SK-N-SH (cell line): ENCODE data around the gene PCOLCE2. TPM values are rescaled to one million over a fixed set of nuclear protein-coding genes. Genes with fewer than 3 reads are reported as not detected.

Source experiments
- CTCF ChIA-PET: fragments of 300-600, 350-600 bp; formaldehyde crosslinking; extraction: SDS; loops from one replicate; lab custom pipeline; 2021; lab: Yijun Ruan, JAX
- POLR2A ChIA-PET: fragments of 350-600 bp; sonication (Branson Sonifier 250); formaldehyde crosslinking; extraction: SDS; loops from one replicate; lab custom pipeline; 2020; ENCODE audit warnings: antibody characterized with exemption, inconsistent platforms; lab: Yijun Ruan, JAX
- DNase-seq: peaks from one replicate; pipeline ENCODE4 v3.0.0; 2012
- H2AFZ ChIP-seq: fragments of 200-600 bp; sonication (generic); 2 replicates; pipeline ENCODE4 v1.8.1; 2016; ENCODE audit warnings: antibody characterized with exemption, mild to moderate bottlenecking, low read depth
- H3F3A ChIP-seq: fragments of 200-600 bp; sonication (generic); replicated peaks from 2 replicates; pipeline ENCODE3; 2016; ENCODE audit warnings: antibody characterized with exemption, mild to moderate bottlenecking; ENCODE audit not compliant: insufficient read depth
- H3K27ac ChIP-seq, 2 experiments: fragments of 200-500 bp in 1 of 2; fragments of 200-600 bp in 1 of 2; sonication (Bioruptor generic) in 1 of 2; sonication (generic), shearing (Covaris generic) in 1 of 2; 2 replicates each; pipeline versions ENCODE4 v1.5.1 to v1.6.1; 2014 to 2016; ENCODE audit warnings: low read depth in 2 of 2, inconsistent platforms in 1 of 2, low read length in 1 of 2, mild to moderate bottlenecking in 1 of 2, mixed read lengths in 1 of 2
- H3K27me3 ChIP-seq: fragments of 200-600 bp; sonication (generic), shearing (Covaris generic); 2 replicates; pipeline ENCODE4 v1.6.1; 2016; ENCODE audit warnings: mixed run types; ENCODE audit not compliant: insufficient read depth
- H3K36me3 ChIP-seq, 2 experiments: fragments of 200-500 bp in 1 of 2; fragments of 200-600 bp in 1 of 2; sonication (Bioruptor generic) in 1 of 2; sonication (generic) in 1 of 2; replicated peaks in 1 of 2; 2 replicates each; pipeline versions ENCODE3 to v1.5.1; 2014 to 2016; ENCODE audit warnings: low read length in 1 of 2, mild to moderate bottlenecking in 1 of 2; ENCODE audit not compliant: insufficient read depth in 2 of 2, control insufficient read depth in 1 of 2
- H3K4me1 ChIP-seq, 2 experiments: fragments of 200-500 bp in 1 of 2; fragments of 200-600 bp in 1 of 2; sonication (Bioruptor generic) in 1 of 2; sonication (generic), shearing (Covaris generic) in 1 of 2; 2 replicates each; pipeline versions ENCODE4 v1.5.1 to v1.6.1; 2014 to 2016; ENCODE audit warnings: low read depth in 1 of 2, low read length in 1 of 2, mixed run types in 1 of 2; ENCODE audit not compliant: insufficient read depth in 2 of 2, control insufficient read depth in 1 of 2
- H3K4me2 ChIP-seq: fragments of 200-600 bp; sonication (generic), shearing (Covaris generic); 2 replicates; pipeline ENCODE4 v1.6.1; 2017; ENCODE audit warnings: mixed run types
- H3K4me3 ChIP-seq, 2 experiments: fragments of 200-500 bp in 1 of 2; fragments of 200-600 bp in 1 of 2; sonication (Bioruptor generic) in 1 of 2; sonication (generic), shearing (Covaris generic) in 1 of 2; 2 replicates each; pipeline versions ENCODE4 v1.5.1 to v1.8.1; 2014 to 2016; ENCODE audit warnings: low read depth in 2 of 2, inconsistent platforms in 1 of 2, low read length in 1 of 2, mild to moderate bottlenecking in 1 of 2, mixed read lengths in 1 of 2, moderate library complexity in 1 of 2
- H3K79me2 ChIP-seq: fragments of 200-600 bp; sonication (generic); 2 replicates; pipeline ENCODE4 v1.8.1; 2017; ENCODE audit warnings: mild to moderate bottlenecking; ENCODE audit not compliant: insufficient read depth
- H3K9ac ChIP-seq: fragments of 200-600 bp; sonication (generic); 2 replicates; pipeline ENCODE4 v1.6.1; 2017; ENCODE audit warnings: mixed run types
- H3K9me2 ChIP-seq: fragments of 200-600 bp; sonication (generic); 2 replicates; pipeline ENCODE4 v1.6.1; 2017; ENCODE audit warnings: mixed run types
- H3K9me3 ChIP-seq: fragments of 200-600 bp; sonication (generic); 2 replicates; pipeline ENCODE4 v1.6.1; 2017; ENCODE audit warnings: mixed run types, mild to moderate bottlenecking, moderate library complexity
- H4K20me1 ChIP-seq: fragments of 200-600 bp; sonication (generic); 2 replicates; pipeline ENCODE4 v1.6.1; 2017; ENCODE audit warnings: mild to moderate bottlenecking, mixed run types; ENCODE audit not compliant: insufficient read depth
- FOSL2 ChIP-seq: IDR thresholded peaks from 2 replicates; pipeline ENCODE4 v1.4.0; 2012; ENCODE audit warnings: low read depth, mild to moderate bottlenecking, moderate library complexity, borderline replicate concordance
- FOXM1 ChIP-seq: IDR thresholded peaks from 2 replicates; pipeline ENCODE4 v1.4.0; 2012; ENCODE audit warnings: low read depth, mild to moderate bottlenecking
- GABPA ChIP-seq: IDR thresholded peaks from 2 replicates; pipeline ENCODE4 v1.4.0; 2012; ENCODE audit warnings: low read depth, mild to moderate bottlenecking
- GATA2 ChIP-seq: sonication (generic); formaldehyde crosslinking; IDR thresholded peaks from 2 replicates; pipeline ENCODE4 v1.5.0; 2020; ENCODE audit warnings: mild to moderate bottlenecking, missing genetic modification reagents
- NRF1 ChIP-seq: IDR thresholded peaks from 2 replicates; pipeline ENCODE4 v1.6.1; 2012; ENCODE audit warnings: low read depth, mild to moderate bottlenecking, low read length
- POLR2AphosphoS5 ChIP-seq: IDR thresholded peaks from 2 replicates; pipeline ENCODE4 v1.6.1; 2012; ENCODE audit warnings: low read depth, low read length
- RCOR1 ChIP-seq: fragments of 150-350 bp; IDR thresholded peaks from 2 replicates; pipeline ENCODE4 v1.6.1; 2017; ENCODE audit warnings: antibody characterized with exemption, low read length
- RFX5 ChIP-seq: IDR thresholded peaks from 2 replicates; pipeline ENCODE4 v1.6.1; 2012; ENCODE audit warnings: mild to moderate bottlenecking, improper control_type of control experiment, low read length
- RXRA ChIP-seq: IDR thresholded peaks from 2 replicates; pipeline ENCODE4 v1.4.0; 2012; ENCODE audit warnings: low read depth, mild to moderate bottlenecking, borderline replicate concordance
- SIN3A ChIP-seq: IDR thresholded peaks from 2 replicates; pipeline ENCODE4 v1.6.1; 2012; ENCODE audit warnings: low read depth, mild to moderate bottlenecking, low read length, moderate library complexity, borderline replicate concordance
- SMC3 ChIP-seq: IDR thresholded peaks from 2 replicates; pipeline ENCODE4 v1.6.1; 2012; ENCODE audit warnings: low read depth, low read length, improper control_type of control experiment
- WGBS: methylation state at CpG from one replicate; pipeline ENCODE4 v1.1.6; 2017; ENCODE audit warnings: low lambda C conversion rate; 5-methylcytosine and 5-hydroxymethylcytosine counted together
- polyA plus RNA-seq, 3 experiments: library from polyadenylated mRNA; depleted of rRNA; stranded (reverse); fragments of >200 nt; gene quantifications; 2 replicates each; pipeline ENCODE4 v1.2.3, GENCODE V29; 2012
- TF ChIP-seq, protein P1 (sequence below): fragments of 150-350 bp; IDR thresholded peaks from 2 replicates; pipeline ENCODE4 v1.6.1; 2017; ENCODE audit warnings: antibody characterized with exemption, low read length, low read depth, borderline replicate concordance
- TF ChIP-seq, protein P2 (sequence below): IDR thresholded peaks from 2 replicates; pipeline ENCODE4; 2012
- TF ChIP-seq, protein P3 (sequence below): fragments of 150-350 bp; IDR thresholded peaks from 2 replicates; pipeline ENCODE4 v1.6.1; 2016; ENCODE audit warnings: mild to moderate bottlenecking, low read depth, low read length
- TF ChIP-seq, protein P4 (sequence below): fragments of 200-600 bp; sonication (generic); IDR thresholded peaks from 2 replicates; pipeline ENCODE4 v1.6.1; 2017; ENCODE audit warnings: antibody characterized with exemption, mild to moderate bottlenecking, moderate library complexity
- TF ChIP-seq, protein P5 (sequence below): IDR thresholded peaks from 2 replicates; pipeline ENCODE4 v1.4.0; 2012; ENCODE audit warnings: low read depth, borderline replicate concordance

Gene PCOLCE2
- polyA plus RNA-seq, 1 of the 3 experiments (the other 2 are of a cell fraction): 22.2 TPM

DNA sequence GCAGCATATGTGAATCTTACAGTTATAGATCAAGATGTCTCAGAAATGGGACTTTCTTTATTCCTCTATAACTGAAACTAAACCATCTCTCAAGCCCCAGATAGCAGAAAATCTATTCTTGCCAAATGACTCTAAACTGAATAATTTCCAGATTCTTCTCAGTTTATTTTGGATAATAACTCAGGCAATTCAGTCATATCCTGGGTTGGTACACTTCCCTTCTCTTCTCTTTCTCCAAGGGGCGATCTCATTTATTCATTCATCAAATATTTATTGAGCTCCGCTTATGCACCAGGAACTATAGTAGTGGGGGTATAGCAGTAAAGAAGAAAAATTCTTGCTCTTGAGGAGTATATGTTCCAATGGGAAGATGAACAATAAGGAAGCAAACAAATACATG, 13.5 kb upstream of the PCOLCE2 start:
- POLR2A ChIA-PET: no interaction called here
- H3K27ac ChIP-seq: peak overlapping the region in 1 of 2 experiments; percentile 58; a peak in 2 of 4 replicates
- H3K4me1 ChIP-seq: peaks cover 0 to 6% of the 10 kb centered on the region in 2 experiments; a peak in 1 of 4 replicates
- H3F3A ChIP-seq: peaks cover 9% of the 10 kb centered on the region
- H3K79me2 ChIP-seq: no peaks in the 10 kb centered on the region
- no peaks in the 10 kb centered on the region for H3K9me3 ChIP-seq
- no peaks in the 10 kb centered on the region for H3K9me2 ChIP-seq
- H3K4me3 ChIP-seq: no peak overlapping the region
- H3K27me3 ChIP-seq: no peaks in the 10 kb centered on the region
- CTCF ChIA-PET: no interaction called here
- TF ChIP-seq RCOR1 (no peak), GATA2 (CRISPR knock-in tag) (no peak), RXRA (no peak), GABPA (no peak), RFX5 (no peak), FOSL2 (no peak), FOXM1 (no peak), SMC3 (no peak), POLR2AphosphoS5 (no peak), NRF1 (no peak), SIN3A (no peak)
- TF ChIP-seq, protein P1, sequence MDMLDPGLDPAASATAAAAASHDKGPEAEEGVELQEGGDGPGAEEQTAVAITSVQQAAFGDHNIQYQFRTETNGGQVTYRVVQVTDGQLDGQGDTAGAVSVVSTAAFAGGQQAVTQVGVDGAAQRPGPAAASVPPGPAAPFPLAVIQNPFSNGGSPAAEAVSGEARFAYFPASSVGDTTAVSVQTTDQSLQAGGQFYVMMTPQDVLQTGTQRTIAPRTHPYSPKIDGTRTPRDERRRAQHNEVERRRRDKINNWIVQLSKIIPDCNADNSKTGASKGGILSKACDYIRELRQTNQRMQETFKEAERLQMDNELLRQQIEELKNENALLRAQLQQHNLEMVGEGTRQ: no peak
- TF ChIP-seq, protein P2, sequence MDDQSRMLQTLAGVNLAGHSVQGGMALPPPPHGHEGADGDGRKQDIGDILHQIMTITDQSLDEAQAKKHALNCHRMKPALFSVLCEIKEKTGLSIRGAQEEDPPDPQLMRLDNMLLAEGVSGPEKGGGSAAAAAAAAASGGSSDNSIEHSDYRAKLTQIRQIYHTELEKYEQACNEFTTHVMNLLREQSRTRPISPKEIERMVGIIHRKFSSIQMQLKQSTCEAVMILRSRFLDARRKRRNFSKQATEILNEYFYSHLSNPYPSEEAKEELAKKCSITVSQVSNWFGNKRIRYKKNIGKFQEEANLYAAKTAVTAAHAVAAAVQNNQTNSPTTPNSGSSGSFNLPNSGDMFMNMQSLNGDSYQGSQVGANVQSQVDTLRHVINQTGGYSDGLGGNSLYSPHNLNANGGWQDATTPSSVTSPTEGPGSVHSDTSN: no peak
- TF ChIP-seq, protein P3, sequence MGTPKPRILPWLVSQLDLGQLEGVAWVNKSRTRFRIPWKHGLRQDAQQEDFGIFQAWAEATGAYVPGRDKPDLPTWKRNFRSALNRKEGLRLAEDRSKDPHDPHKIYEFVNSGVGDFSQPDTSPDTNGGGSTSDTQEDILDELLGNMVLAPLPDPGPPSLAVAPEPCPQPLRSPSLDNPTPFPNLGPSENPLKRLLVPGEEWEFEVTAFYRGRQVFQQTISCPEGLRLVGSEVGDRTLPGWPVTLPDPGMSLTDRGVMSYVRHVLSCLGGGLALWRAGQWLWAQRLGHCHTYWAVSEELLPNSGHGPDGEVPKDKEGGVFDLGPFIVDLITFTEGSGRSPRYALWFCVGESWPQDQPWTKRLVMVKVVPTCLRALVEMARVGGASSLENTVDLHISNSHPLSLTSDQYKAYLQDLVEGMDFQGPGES: no peak
- TF ChIP-seq, protein P4, sequence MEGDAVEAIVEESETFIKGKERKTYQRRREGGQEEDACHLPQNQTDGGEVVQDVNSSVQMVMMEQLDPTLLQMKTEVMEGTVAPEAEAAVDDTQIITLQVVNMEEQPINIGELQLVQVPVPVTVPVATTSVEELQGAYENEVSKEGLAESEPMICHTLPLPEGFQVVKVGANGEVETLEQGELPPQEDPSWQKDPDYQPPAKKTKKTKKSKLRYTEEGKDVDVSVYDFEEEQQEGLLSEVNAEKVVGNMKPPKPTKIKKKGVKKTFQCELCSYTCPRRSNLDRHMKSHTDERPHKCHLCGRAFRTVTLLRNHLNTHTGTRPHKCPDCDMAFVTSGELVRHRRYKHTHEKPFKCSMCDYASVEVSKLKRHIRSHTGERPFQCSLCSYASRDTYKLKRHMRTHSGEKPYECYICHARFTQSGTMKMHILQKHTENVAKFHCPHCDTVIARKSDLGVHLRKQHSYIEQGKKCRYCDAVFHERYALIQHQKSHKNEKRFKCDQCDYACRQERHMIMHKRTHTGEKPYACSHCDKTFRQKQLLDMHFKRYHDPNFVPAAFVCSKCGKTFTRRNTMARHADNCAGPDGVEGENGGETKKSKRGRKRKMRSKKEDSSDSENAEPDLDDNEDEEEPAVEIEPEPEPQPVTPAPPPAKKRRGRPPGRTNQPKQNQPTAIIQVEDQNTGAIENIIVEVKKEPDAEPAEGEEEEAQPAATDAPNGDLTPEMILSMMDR: no peak
- TF ChIP-seq, protein P5, sequence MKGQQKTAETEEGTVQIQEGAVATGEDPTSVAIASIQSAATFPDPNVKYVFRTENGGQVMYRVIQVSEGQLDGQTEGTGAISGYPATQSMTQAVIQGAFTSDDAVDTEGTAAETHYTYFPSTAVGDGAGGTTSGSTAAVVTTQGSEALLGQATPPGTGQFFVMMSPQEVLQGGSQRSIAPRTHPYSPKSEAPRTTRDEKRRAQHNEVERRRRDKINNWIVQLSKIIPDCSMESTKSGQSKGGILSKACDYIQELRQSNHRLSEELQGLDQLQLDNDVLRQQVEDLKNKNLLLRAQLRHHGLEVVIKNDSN: no peak
- TF ChIP-seq, all 33 proteins: peak for 0
- Histone ChIP-seq H3K36me3 (no peaks in the 10 kb centered on the region), H4K20me1 (no peaks in the 10 kb centered on the region), H3K9ac (peak overlapping the region; percentile 37; the same call in 1 of the 2 replicates), H3K4me2 (peak overlapping the region; percentile 55), H2AFZ (peak overlapping the region; percentile 79; the same call in 1 of the 2 replicates)
- no peak for DNase-seq
- 63% methylated on average over 2 of the region's 2 CpGs for WGBS
